Measurements from ENCODE around the gene FGF21. TPM values are rescaled to one million over a fixed set of nuclear protein-coding genes. Genes with fewer than 3 reads are reported as not detected.

FGF21 gene
- polyA plus RNA-seq, 1 of the 3 experiments (the other 2 are of a cell fraction) = not detected

DNA sequence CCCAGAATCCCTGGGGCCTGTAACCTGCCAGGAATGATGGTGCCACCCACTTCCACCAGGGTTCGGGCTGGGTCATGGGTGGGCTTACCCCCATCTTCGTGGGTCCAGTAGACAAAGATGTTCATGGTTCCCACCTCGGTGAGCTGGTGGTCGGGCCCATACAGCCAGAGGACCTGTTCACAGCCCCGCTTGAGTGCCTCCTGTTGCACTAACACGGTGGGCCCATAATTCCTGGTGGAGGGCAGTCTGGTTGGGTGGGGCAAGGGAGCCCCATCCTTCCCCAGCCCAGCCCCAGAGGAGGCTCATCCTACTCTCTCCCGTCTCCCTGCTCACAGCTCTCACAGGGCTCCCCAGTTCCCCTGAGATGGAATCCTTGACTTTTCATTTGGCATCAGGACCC, 41.8 kb downstream of the FGF21 start:
- Histone ChIP-seq H3K27me3 (ENCODE audit: insufficient read depth) (no peaks in the 10 kb centered on the region), H3K36me3 (replicated peaks in 1 of 2; ENCODE audit: control insufficient read depth in 1 of 2, insufficient read depth in 2 of 2, low read length in 1 of 2) (no peaks in the 10 kb centered on the region), H3K4me2 (no peak overlapping the region), H3K9me2 (no peaks in the 10 kb centered on the region), H3K27ac (ENCODE audit: low read depth in 2 of 2, low read length in 1 of 2) (no peak overlapping the region), H3K4me3 (ENCODE audit: low read depth in 2 of 2, low read length in 1 of 2) (no peak overlapping the region), H3F3A (replicated peaks; ENCODE audit: insufficient read depth) (peaks cover 5% of the 10 kb centered on the region), H4K20me1 (ENCODE audit: insufficient read depth) (no peaks in the 10 kb centered on the region), H3K79me2 (ENCODE audit: insufficient read depth) (no peaks in the 10 kb centered on the region), H3K4me1 (ENCODE audit: control insufficient read depth in 1 of 2, insufficient read depth in 2 of 2, low read depth in 1 of 2, low read length in 1 of 2) (peaks cover 5% of the 10 kb centered on the region in 2 experiments; a peak in 1 of 4 replicates), H3K9me3 (no peaks in the 10 kb centered on the region), H2AFZ (ENCODE audit: low read depth) (no peak overlapping the region), H3K9ac (no peak overlapping the region)
- POLR2A ChIA-PET = no interaction called here
- no peak for DNase-seq
- CTCF ChIA-PET = interaction anchor here (1.1 to 20.7 kb wide), 5 partner anchors 9 to 45 kb away, joined by 4 to 457 read pairs (median 27); partner anchors contain the start of gene HSD17B14
- WGBS (ENCODE audit: low lambda C conversion rate) = 69% methylated on average over 2 of the region's 7 CpGs
- TF ChIP-seq TEAD4 (IDR thresholded peaks at IDR 0.05; ENCODE audit: borderline replicate concordance, insufficient read depth) (no peak), NFIC (IDR thresholded peaks at IDR 0.05; ENCODE audit: borderline replicate concordance) (no peak), FOXJ3 (CRISPR knock-in tag; IDR thresholded peaks at IDR 0.05) (no peak), JUND (IDR thresholded peaks at IDR 0.05) (no peak)
- TF ChIP-seq, protein P1, sequence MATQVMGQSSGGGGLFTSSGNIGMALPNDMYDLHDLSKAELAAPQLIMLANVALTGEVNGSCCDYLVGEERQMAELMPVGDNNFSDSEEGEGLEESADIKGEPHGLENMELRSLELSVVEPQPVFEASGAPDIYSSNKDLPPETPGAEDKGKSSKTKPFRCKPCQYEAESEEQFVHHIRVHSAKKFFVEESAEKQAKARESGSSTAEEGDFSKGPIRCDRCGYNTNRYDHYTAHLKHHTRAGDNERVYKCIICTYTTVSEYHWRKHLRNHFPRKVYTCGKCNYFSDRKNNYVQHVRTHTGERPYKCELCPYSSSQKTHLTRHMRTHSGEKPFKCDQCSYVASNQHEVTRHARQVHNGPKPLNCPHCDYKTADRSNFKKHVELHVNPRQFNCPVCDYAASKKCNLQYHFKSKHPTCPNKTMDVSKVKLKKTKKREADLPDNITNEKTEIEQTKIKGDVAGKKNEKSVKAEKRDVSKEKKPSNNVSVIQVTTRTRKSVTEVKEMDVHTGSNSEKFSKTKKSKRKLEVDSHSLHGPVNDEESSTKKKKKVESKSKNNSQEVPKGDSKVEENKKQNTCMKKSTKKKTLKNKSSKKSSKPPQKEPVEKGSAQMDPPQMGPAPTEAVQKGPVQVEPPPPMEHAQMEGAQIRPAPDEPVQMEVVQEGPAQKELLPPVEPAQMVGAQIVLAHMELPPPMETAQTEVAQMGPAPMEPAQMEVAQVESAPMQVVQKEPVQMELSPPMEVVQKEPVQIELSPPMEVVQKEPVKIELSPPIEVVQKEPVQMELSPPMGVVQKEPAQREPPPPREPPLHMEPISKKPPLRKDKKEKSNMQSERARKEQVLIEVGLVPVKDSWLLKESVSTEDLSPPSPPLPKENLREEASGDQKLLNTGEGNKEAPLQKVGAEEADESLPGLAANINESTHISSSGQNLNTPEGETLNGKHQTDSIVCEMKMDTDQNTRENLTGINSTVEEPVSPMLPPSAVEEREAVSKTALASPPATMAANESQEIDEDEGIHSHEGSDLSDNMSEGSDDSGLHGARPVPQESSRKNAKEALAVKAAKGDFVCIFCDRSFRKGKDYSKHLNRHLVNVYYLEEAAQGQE (IDR thresholded peaks at IDR 0.05; ENCODE audit: low read depth, low read length) = no peak

DNA sequence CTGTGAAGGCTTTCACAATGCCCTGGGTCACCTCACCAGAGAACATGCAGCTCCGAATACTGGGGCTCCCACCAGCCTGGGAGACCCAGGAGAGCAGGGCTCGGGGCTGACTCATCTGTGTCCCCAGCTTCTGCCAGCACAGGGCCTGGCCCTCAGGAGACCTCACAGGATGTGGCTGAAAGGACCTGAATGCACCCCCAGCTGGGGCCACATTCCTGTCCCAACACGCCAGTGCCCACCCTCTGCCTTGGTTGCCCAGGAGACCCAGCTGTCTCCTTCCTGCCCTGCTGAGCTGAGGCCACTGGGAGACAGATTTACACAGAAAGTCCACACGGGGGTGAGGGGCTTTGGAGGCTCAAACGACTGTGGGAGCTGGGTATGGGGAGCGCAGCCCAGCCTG, 43.6 kb downstream of the FGF21 start:
- Histone ChIP-seq H3K27ac (ENCODE audit: low read depth in 2 of 2, low read length in 1 of 2) (no peak overlapping the region), H3K36me3 (replicated peaks in 1 of 2; ENCODE audit: control insufficient read depth in 1 of 2, insufficient read depth in 2 of 2, low read length in 1 of 2) (no peaks in the 10 kb centered on the region), H3K79me2 (ENCODE audit: insufficient read depth) (no peaks in the 10 kb centered on the region), H3K27me3 (ENCODE audit: insufficient read depth) (no peaks in the 10 kb centered on the region), H3K4me1 (ENCODE audit: control insufficient read depth in 1 of 2, insufficient read depth in 2 of 2, low read depth in 1 of 2, low read length in 1 of 2) (peaks cover 5% of the 10 kb centered on the region in 2 experiments; a peak in 1 of 4 replicates), H3K4me2 (no peak overlapping the region), H3K9me3 (no peaks in the 10 kb centered on the region), H4K20me1 (ENCODE audit: insufficient read depth) (no peaks in the 10 kb centered on the region), H2AFZ (ENCODE audit: low read depth) (no peak overlapping the region), H3K4me3 (ENCODE audit: low read depth in 2 of 2, low read length in 1 of 2) (no peak overlapping the region), H3K9ac (no peak overlapping the region), H3K9me2 (no peaks in the 10 kb centered on the region), H3F3A (replicated peaks; ENCODE audit: insufficient read depth) (peaks cover 5% of the 10 kb centered on the region)
- peak; percentile 19 for DNase-seq
- TF ChIP-seq RFX5 (IDR thresholded peaks at IDR 0.05; ENCODE audit: low read length) = no peak
- POLR2A ChIA-PET = no interaction called here
- CTCF ChIA-PET = interaction anchor here (1.0 to 4.7 kb wide), 4 partner anchors 11 to 172 kb away, joined by 3 to 21 read pairs (median 5); no protein-coding TSS in a partner anchor
- WGBS (ENCODE audit: low lambda C conversion rate) = 75% methylated on average over 4 of the region's 6 CpGs

Measured in SK-N-SH (cell line).